T-cell (primary cell): ENCODE results near the gene GBGT1. TPM values are rescaled to one million over a fixed set of nuclear protein-coding genes. Genes with fewer than 3 reads are reported as not detected.

Experiments used
- ATAC-seq, 4 experiments: fragments of 200-7000 bp in 3 of 4; fragments of 150-1000 bp in 1 of 4; cut with Tn5 transposase; replicated peaks in 1 of 4; 1 replicate in 3 of 4; 2 replicates in 1 of 4; pipeline ENCODE4 v1.10.0; 2021; ENCODE audit warnings: moderate library complexity in 3 of 4, mild to moderate bottlenecking in 2 of 4, moderate number of reproducible peaks in 1 of 4
- CTCF ChIA-PET, 2 donors: fragments of 300-600 bp; sonication (Branson Sonifier 250); formaldehyde crosslinking; loops; one replicate each; lab custom pipeline; 2022; ENCODE audit warnings: antibody characterized with exemption in 2 of 2; lab: Charles Lee
- POLR2A ChIA-PET, 2 donors: fragments of 300-600 bp; sonication (Branson Sonifier 250); formaldehyde crosslinking; loops; one replicate each; lab custom pipeline; 2022; ENCODE audit warnings: antibody characterized with exemption in 2 of 2; lab: Charles Lee
- DNase-seq, 35 experiments: peaks; one replicate each; pipeline versions ENCODE4 v3.0.0 to v3.0.0-alpha.2; 2013 to 2023
- H3K27ac ChIP-seq: one replicate; pipeline ENCODE4 v1.5.1; 2013; ENCODE audit warnings: low read length
- H3K27me3 ChIP-seq, 2 experiments: replicated peaks in 1 of 2; 1 replicate in 1 of 2; 2 replicates in 1 of 2; pipeline versions ENCODE4 v1.6.1 to v1.7.0; 2013; ENCODE audit warnings: low read length in 1 of 2, mixed read lengths in 1 of 2; ENCODE audit not compliant: control insufficient read depth in 2 of 2, insufficient read depth in 2 of 2; ENCODE audit errors: extremely low read depth in 1 of 2
- H3K36me3 ChIP-seq, 2 donors: 1 replicate in 1 of 2; 2 replicates in 1 of 2; pipeline versions ENCODE4 v1.6.1 to v1.7.0; 2013; ENCODE audit warnings: low read length in 1 of 2; ENCODE audit not compliant: control insufficient read depth in 2 of 2, insufficient read depth in 1 of 2; ENCODE audit errors: extremely low read depth in 1 of 2
- H3K4me1 ChIP-seq, 2 experiments: 1 replicate in 1 of 2; 2 replicates in 1 of 2; pipeline versions ENCODE4 v1.6.1 to v1.7.0; 2013; ENCODE audit warnings: low read length in 2 of 2, mixed read lengths in 1 of 2; ENCODE audit not compliant: insufficient read depth in 2 of 2, control insufficient read depth in 1 of 2; ENCODE audit errors: extremely low read depth in 1 of 2
- H3K4me3 ChIP-seq, 2 donors: 1 replicate in 1 of 2; 2 replicates in 1 of 2; pipeline versions ENCODE4 v1.5.1 to v1.7.0; 2013; ENCODE audit warnings: mild to moderate bottlenecking in 2 of 2, low read length in 1 of 2, moderate library complexity in 1 of 2; ENCODE audit not compliant: control insufficient read depth in 1 of 2; ENCODE audit errors: extremely low read depth in 1 of 2
- H3K9me3 ChIP-seq: 2 replicates; pipeline ENCODE4 v1.7.0; 2013
- H3K27ac Mint-ChIP-seq, 2 donors: one replicate each; pipeline ENCODE4 v1.8.0; 2020 to 2021; ENCODE audit warnings: mild to moderate bottlenecking in 2 of 2, mixed read lengths in 2 of 2
- H3K27me3 Mint-ChIP-seq, 2 donors: one replicate each; pipeline ENCODE4 v1.8.0; 2021 to 2022; ENCODE audit warnings: mixed read lengths in 2 of 2
- H3K36me3 Mint-ChIP-seq: one replicate; pipeline ENCODE4 v1.8.0; 2021; ENCODE audit warnings: mixed read lengths
- H3K4me1 Mint-ChIP-seq, 3 donors: one replicate each; pipeline ENCODE4 v1.8.0; 2020 to 2022; ENCODE audit warnings: mixed read lengths in 3 of 3, mild to moderate bottlenecking in 1 of 3
- H3K4me3 Mint-ChIP-seq, 3 donors: one replicate each; pipeline ENCODE4 v1.8.0; 2020 to 2022; ENCODE audit warnings: mild to moderate bottlenecking in 3 of 3, mixed read lengths in 3 of 3, moderate library complexity in 3 of 3
- H3K9me3 Mint-ChIP-seq, 3 donors: one replicate each; pipeline ENCODE4 v1.8.0; 2020 to 2022; ENCODE audit warnings: mixed read lengths in 3 of 3
- WGBS: methylation state at CpG from one replicate; pipeline ENCODE4 v1.1.5; 2013; ENCODE audit warnings: missing lambda C conversion rate; ENCODE audit not compliant: insufficient coverage; 5-methylcytosine and 5-hydroxymethylcytosine counted together
- total RNA-seq, 35 experiments: library from RNA in 6 of 35; stranded (reverse) in 6 of 35; fragments of 120-200 nt in 1 of 35; gene quantifications; one replicate each; pipeline versions ENCODE4 v1.2.1 to v1.2.4 and lab custom pipeline; 2013 to 2026

The GBGT1 gene
- total RNA-seq, 5 donors from 2014 or later (not counting 1 experiment from before 2014, with no cell fraction given) = 1.3 to 13.3 (median 7.9) TPM

DNA sequence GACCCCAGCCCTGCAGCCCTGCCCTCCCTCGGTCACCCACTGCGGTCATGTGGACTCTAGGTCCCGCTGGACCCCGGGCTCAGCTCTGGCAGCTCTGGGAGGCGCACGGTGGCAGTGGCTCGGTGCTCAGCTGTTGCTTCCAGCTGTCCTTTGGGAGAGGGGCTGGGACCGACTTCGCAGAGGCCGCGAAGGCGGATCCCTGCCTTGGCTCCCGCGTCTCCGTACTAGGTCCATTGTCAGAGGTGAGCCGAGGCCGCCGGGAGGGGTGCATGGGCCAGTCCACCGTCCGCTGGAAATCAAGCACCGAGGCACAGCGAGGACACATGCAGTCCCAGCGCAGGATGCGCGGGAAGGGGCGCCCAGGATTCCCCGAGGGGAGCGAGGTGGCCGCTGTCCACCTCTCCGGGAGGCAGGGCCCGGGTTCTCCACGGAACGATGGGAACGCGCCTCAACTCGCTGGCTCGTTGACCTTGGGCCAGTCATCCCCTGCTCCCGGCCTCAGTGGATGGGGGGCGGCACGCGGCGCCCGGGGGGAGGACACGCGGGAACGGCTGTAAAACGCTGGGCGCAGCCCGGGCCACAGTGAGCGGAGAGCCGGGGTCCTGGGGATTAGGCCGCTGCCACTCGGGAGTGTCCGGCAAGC, 732 bp downstream of the GBGT1 start:
- no peaks in the 10 kb centered on the region for H3K9me3 Mint-ChIP-seq
- no peak overlapping the region for H3K27ac ChIP-seq
- H3K27me3 ChIP-seq = peaks cover 0 to 23% of the 10 kb centered on the region in 2 experiments
- H3K4me3 ChIP-seq = peak overlapping the region; percentile 48 to 55
- H3K4me1 Mint-ChIP-seq = peaks cover 0 to 18% (median 5%) of the 10 kb centered on the region in 3 donors
- no peak overlapping the region for H3K27ac Mint-ChIP-seq
- H3K9me3 ChIP-seq = no peaks in the 10 kb centered on the region
- ATAC-seq (no peak), DNase-seq (no peak)
- peaks cover 0 to 18% of the 10 kb centered on the region in 2 experiments for H3K4me1 ChIP-seq
- no peaks in the 10 kb centered on the region for H3K36me3 ChIP-seq
- peak overlapping the region in 2 of 3 donors; percentile 46 to 67 for H3K4me3 Mint-ChIP-seq
- POLR2A ChIA-PET = no interaction called here
- H3K36me3 Mint-ChIP-seq = no peaks in the 10 kb centered on the region
- 66% methylated on average over 54 of the region's 54 CpGs for WGBS
- CTCF ChIA-PET = no interaction called here
- peaks cover 0 to 2% of the 10 kb centered on the region in 2 donors for H3K27me3 Mint-ChIP-seq

DNA sequence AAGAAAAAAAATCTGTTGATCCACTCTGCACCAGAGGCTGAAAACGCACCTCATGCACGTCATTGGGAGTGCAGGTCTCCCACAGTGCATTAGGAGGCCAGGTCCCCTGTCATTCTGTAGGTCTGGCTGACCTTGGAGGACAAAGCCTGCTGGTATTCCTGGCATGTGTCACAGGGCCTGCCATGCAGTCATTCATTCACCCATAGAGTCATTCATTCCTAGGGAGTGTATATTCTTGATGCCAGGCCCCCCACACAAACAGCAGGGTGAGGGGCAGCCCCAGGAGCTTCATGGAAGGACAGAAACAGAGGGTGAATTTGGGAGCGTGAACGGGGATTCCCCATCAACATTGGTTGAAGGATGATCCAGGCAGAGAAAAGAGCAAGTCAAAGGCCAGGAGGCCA, 2.2 kb downstream of the GBGT1 start:
- H3K27ac Mint-ChIP-seq = no peak overlapping the region
- POLR2A ChIA-PET = no interaction called here

DNA sequence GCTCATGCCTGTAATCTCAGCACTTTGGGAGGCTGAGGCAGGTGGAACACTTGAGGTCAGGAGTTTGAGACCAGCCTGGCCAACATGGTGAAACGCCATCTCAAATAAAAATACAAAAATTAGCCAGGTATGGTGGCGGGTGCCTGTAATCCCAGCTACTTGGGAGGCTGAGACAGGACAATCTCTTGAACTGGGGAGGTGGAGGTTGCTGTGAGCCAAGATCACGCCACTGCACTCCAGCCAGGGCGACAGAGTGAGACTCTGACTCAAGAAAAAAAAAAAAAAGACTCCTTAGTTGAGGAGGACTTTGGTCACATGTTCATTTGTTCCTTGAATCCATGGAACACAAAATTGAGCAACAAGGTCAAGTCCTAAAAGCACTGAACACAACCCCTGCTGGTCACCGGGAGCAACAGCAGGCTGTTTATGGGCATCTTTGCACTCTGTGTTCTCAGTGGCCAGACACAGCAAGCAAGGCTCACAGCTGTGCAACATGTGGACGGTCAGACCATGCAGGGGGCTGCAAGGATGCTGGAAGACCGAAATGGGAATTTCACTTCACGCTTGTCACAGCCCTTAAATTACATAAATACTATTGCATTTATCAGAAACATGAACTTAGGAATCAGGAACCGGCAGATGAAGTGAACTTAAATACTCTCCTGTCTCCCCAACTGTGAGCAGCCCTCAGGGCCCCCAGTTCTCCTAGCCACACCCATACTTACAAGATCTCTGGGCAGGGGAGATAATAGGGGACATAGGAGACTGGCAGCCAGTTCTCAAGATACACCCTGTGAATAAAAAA, 2.8 kb downstream of the GBGT1 start:
- ChIA-PET POLR2A (no interaction called here), CTCF (interaction anchor here (0.6 to 0.7 kb wide), 2 partner anchors 132 to 183 kb away, joined by 3 read pairs; partner anchors contain the start of gene GFI1B (in 1 of the 2))
- H3K9me3 Mint-ChIP-seq = no peaks in the 10 kb centered on the region
- DNase-seq (peak in 13 of 35 experiments; percentile 24 to 67 (median 32)), ATAC-seq (peak; percentile 61 to 79 (median 66))
- peaks cover 0 to 2% of the 10 kb centered on the region in 2 donors for H3K27me3 Mint-ChIP-seq
- no peak overlapping the region for H3K27ac Mint-ChIP-seq
- H3K36me3 ChIP-seq = no peaks in the 10 kb centered on the region
- peaks cover 0 to 23% of the 10 kb centered on the region in 2 experiments for H3K27me3 ChIP-seq
- no peaks in the 10 kb centered on the region for H3K36me3 Mint-ChIP-seq
- peaks cover 0 to 18% (median 5%) of the 10 kb centered on the region in 3 donors for H3K4me1 Mint-ChIP-seq
- WGBS = 47% methylated on average over 3 of the region's 9 CpGs
- peaks cover 0 to 18% of the 10 kb centered on the region in 2 experiments for H3K4me1 ChIP-seq
- peak overlapping the region in 1 of 3 donors; percentile 50 for H3K4me3 Mint-ChIP-seq
- H3K4me3 ChIP-seq = no peak overlapping the region
- H3K27ac ChIP-seq = no peak overlapping the region
- H3K9me3 ChIP-seq = no peaks in the 10 kb centered on the region

More for the DNA sequence above, 2.2 kb downstream of the GBGT1 start:
- ATAC-seq (no peak), DNase-seq (no peak)
- Mint-ChIP-seq H3K9me3 (no peaks in the 10 kb centered on the region), H3K36me3 (no peaks in the 10 kb centered on the region), H3K4me3 (peak overlapping the region in 2 of 3 donors; percentile 18 to 46), H3K27me3 (peaks cover 0 to 2% of the 10 kb centered on the region in 2 donors), H3K4me1 (peaks cover 0 to 18% (median 5%) of the 10 kb centered on the region in 3 donors)
- CTCF ChIA-PET = no interaction called here
- no peak overlapping the region for H3K4me3 ChIP-seq
- peaks cover 0 to 23% of the 10 kb centered on the region in 2 experiments for H3K27me3 ChIP-seq
- H3K36me3 ChIP-seq = no peaks in the 10 kb centered on the region
- H3K27ac ChIP-seq = no peak overlapping the region
- 84% methylated on average over 4 of the region's 4 CpGs for WGBS
- H3K9me3 ChIP-seq = no peaks in the 10 kb centered on the region
- H3K4me1 ChIP-seq = peaks cover 0 to 18% of the 10 kb centered on the region in 2 experiments

DNA sequence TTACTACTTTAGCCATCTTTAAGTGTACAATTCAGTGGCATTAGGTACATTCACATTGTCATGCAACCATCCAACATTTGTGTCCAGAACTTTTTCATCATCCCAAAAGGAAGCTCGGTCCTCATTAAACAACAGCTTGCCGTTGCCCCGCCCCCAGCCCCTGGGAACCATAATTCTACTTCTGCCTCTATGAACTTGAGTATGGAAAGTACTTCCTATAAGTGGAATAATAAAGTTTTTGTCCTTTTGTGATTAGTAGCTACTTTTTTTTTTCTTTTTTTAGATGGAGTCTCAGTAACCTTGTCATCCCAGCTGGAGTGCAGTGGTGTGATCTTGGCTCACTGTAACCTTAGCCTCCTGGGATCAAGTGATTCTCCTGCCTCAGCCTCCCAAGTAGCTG, 5.0 kb downstream of the GBGT1 start:
- Mint-ChIP-seq H3K9me3 (no peaks in the 10 kb centered on the region), H3K4me3 (no peak overlapping the region), H3K27ac (peak overlapping the region in 1 of 2 donors; percentile 6), H3K4me1 (peaks cover 0 to 14% (median 3%) of the 10 kb centered on the region in 3 donors), H3K27me3 (peaks cover 0 to 2% of the 10 kb centered on the region in 2 donors), H3K36me3 (no peaks in the 10 kb centered on the region)
- no peaks in the 10 kb centered on the region for H3K9me3 ChIP-seq
- H3K4me3 ChIP-seq = no peak overlapping the region
- POLR2A ChIA-PET = no interaction called here
- no peak overlapping the region for H3K27ac ChIP-seq
- peaks cover 0 to 17% of the 10 kb centered on the region in 2 experiments for H3K27me3 ChIP-seq
- no CpG with 5 or more reads among the region's 3 CpGs for WGBS
- peaks cover 0 to 10% of the 10 kb centered on the region in 2 experiments for H3K4me1 ChIP-seq
- ATAC-seq (no peak), DNase-seq (no peak)
- CTCF ChIA-PET = interaction anchor here (1.1 to 1.3 kb wide), 3 partner anchors 9 to 57 kb away, joined by 3 to 5 read pairs (median 3); no protein-coding TSS in a partner anchor
- no peaks in the 10 kb centered on the region for H3K36me3 ChIP-seq

DNA sequence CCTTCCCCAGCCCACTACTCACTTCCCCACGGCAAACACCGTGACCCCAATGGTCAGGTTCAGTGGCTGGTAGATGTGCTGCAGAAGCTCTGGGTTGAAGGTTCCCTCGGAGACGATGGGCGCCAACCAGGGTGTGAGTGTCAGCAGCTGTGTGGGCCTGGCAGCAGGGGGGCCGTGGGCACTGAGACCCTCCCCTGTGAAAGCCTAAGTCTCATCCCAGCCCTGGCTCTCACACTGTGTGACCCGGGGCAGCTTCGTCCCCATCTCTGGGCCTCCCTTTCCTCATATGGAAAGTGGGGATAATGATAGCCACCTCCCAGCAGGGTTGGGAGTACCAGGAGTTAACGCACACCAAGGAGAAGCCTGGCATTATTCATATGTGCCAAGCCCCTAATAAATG, 8.6 kb downstream of the GBGT1 start:
- H3K9me3 ChIP-seq = no peaks in the 10 kb centered on the region
- DNase-seq (no peak), ATAC-seq (no peak)
- WGBS = 84% methylated on average over 4 of the region's 9 CpGs
- Mint-ChIP-seq H3K4me3 (no peak overlapping the region), H3K9me3 (no peaks in the 10 kb centered on the region), H3K27ac (no peak overlapping the region), H3K36me3 (no peaks in the 10 kb centered on the region), H3K27me3 (no peaks in the 10 kb centered on the region), H3K4me1 (peaks cover 0 to 2% (median 0%) of the 10 kb centered on the region in 3 donors)
- CTCF ChIA-PET = no interaction called here
- no peaks in the 10 kb centered on the region for H3K36me3 ChIP-seq
- H3K4me3 ChIP-seq = no peak overlapping the region
- POLR2A ChIA-PET = no interaction called here
- H3K27me3 ChIP-seq = no peaks in the 10 kb centered on the region
- no peak overlapping the region for H3K27ac ChIP-seq
- no peaks in the 10 kb centered on the region for H3K4me1 ChIP-seq
